SJSA1 (cell line): Measurements from ENCODE around the gene ZNF564. TPM values are rescaled to one million over a fixed set of nuclear protein-coding genes. Genes with fewer than 3 reads are reported as not detected.
"Not testable (repeated sequence)": the region's sequence is repeated elsewhere in the genome, so short reads cannot be mapped to it uniquely, and the experiment has no call there.

Experiments used
- DNase-seq, 2 experiments: peaks; one replicate each; pipeline ENCODE4 v3.0.0-alpha.2; 2015 to 2020; ENCODE audit warnings: low spot score in 2 of 2, low read depth in 1 of 2
- H3K27ac ChIP-seq: fragments of 250-450 bp; sonication (Bioruptor Pico); 2 replicates; pipeline ENCODE4 v1.5.1; 2020; ENCODE audit warnings: mild to moderate bottlenecking, moderate library complexity
- H3K27me3 ChIP-seq: fragments of 250-450 bp; sonication (Bioruptor Pico); replicated peaks from 2 replicates; pipeline ENCODE4 v1.5.1; 2020; ENCODE audit warnings: mild to moderate bottlenecking, moderate library complexity
- H3K36me3 ChIP-seq: fragments of 250-450 bp; sonication (Bioruptor Pico); 2 replicates; pipeline ENCODE4 v1.5.1; 2020; ENCODE audit warnings: mild to moderate bottlenecking
- H3K4me1 ChIP-seq: fragments of 250-450 bp; sonication (Bioruptor Pico); replicated peaks from 2 replicates; pipeline ENCODE4 v1.6.1; 2021; ENCODE audit warnings: mild to moderate bottlenecking
- H3K4me3 ChIP-seq: fragments of 250-450 bp; sonication (Bioruptor Pico); 2 replicates; pipeline ENCODE4 v1.5.1; 2020; ENCODE audit warnings: mild to moderate bottlenecking
- H3K9me3 ChIP-seq: fragments of 250-450 bp; sonication (Bioruptor Pico); replicated peaks from 2 replicates; pipeline ENCODE4 v1.5.1; 2020; ENCODE audit warnings: mild to moderate bottlenecking
- total RNA-seq: library from RNA; depleted of rRNA; stranded (reverse); fragments of >200 nt; shearing (Covaris generic); gene quantifications from 2 replicates; pipeline ENCODE4 v1.2.3, GENCODE V29; 2014

Gene ZNF564
- total RNA-seq, 1 experiment from 2014 or later = 3.3 TPM

- DNase-seq = no peak
- no peaks in the 10 kb centered on the region for H3K4me1 ChIP-seq
- H3K9me3 ChIP-seq = peaks cover 24% of the 10 kb centered on the region
- peaks cover 44% of the 10 kb centered on the region for H3K36me3 ChIP-seq
- H3K27ac ChIP-seq = no peak overlapping the region
- H3K4me3 ChIP-seq = no peak overlapping the region
- H3K27me3 ChIP-seq = no peaks in the 10 kb centered on the region
Measured at GRCh38 chr19:12546068-12546467, 5.2 kb downstream of the ZNF564 start.

DNA sequence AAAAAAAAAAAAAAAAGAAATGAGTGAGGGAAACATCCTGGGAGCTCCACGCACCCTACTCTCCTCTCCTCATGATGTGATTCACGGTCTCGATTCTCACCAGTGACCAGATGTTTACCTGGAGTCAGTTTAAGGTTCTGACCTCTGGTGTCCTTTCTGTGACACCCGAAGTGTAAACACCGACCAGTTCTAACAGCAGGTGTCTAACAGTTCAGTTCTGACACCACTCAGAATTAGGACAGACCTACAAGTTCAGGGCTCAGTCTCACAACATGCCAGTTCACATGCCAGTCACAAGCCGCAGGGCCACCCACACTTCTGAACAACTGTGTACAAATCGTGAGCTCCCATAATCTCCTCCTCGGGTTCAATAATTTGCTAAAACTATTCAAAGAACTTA, 6.0 kb downstream of the ZNF564 start:
- Histone ChIP-seq H3K27ac (no peak overlapping the region), H3K36me3 (peaks cover 46% of the 10 kb centered on the region), H3K4me1 (no peaks in the 10 kb centered on the region), H3K9me3 (peaks cover 23% of the 10 kb centered on the region), H3K27me3 (no peaks in the 10 kb centered on the region), H3K4me3 (no peak overlapping the region)
- DNase-seq = no peak

DNA sequence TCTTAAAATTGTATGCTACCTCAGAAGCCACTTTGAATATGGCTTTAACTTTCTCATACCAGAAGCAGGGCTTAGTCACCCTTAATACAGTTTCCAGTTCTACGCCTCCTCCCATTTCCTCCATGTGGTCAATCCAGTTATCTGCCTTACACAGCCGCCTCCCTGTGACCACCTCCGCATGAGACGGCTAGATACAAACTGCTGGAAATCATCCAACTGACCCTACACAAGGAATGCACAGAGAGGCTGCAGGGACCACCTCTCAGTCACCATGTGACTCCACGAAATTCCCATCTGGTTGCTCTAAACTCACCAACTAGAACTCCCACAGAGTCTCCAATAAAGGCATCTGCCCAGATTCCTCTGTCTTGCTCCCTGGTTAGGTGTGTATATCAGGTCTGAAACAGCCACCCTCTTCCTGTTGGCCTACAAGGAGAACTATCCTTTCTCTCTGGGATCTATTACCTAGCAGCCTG, 6.8 kb downstream of the ZNF564 start:
- DNase-seq = no peak
- Histone ChIP-seq H3K4me3 (no peak overlapping the region), H3K4me1 (no peaks in the 10 kb centered on the region), H3K27me3 (no peaks in the 10 kb centered on the region), H3K36me3 (peaks cover 42% of the 10 kb centered on the region), H3K27ac (no peak overlapping the region), H3K9me3 (peaks cover 26% of the 10 kb centered on the region)

DNA sequence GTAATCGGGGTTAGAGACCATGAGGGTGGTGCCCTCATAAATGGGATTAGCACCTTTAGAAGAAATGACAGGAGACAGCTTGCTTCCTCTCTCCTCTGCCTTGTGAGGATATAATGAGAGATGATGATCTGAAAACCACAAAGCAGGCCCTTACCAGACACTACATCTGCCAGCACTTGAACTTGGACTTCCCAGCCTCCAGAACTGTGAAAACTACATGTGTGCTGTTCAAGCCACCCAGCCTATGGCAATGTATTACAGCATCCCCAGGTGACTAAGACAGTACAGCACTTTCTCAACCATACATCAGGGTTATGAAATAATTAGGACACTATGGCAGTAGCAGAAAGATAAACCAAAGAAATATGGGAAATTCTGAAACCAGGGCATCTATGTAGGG, 7.4 kb downstream of the ZNF564 start:
- Histone ChIP-seq H3K4me3 (no peak overlapping the region), H3K9me3 (peaks cover 22% of the 10 kb centered on the region), H3K27me3 (no peaks in the 10 kb centered on the region), H3K4me1 (no peaks in the 10 kb centered on the region), H3K27ac (no peak overlapping the region), H3K36me3 (peaks cover 36% of the 10 kb centered on the region)
- no peak for DNase-seq

DNA sequence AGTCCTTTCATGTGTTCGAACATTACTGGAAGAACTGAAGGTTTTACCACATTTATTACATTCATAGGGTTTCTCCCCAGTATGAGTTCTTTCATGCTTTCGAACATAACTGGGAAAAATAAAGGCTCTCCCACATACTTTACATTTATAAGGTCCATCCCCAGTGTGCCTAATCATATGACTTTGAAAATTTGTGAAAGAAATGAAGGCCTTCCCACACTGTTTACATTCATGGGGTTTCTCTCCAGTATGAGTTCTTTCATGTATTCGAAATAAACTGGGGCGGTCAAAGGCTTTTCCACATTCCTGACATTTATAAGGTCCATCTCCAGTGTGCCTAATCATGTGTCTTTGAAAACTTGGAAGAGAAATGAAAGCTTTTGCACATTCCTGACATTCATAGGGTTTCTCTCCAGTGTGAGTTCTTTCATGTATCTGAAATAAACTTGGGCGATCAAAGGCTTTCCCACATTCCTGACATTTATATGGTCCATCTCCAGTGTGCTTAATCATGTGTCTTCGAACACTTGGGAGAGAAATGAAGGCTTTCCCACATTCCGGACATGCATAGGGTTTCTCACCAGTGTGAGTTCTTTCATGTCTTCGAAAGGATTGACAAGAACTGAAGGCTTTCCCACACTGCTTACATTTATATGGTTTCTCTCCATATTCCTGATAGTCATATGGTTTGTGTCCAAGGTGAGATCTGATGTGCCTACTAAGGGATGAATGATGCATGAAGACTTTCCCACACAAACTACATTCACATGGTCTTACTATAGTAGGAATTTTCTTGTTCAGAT, 24.0 kb downstream of the ZNF564 start:
- Histone ChIP-seq H3K9me3 (peaks cover 71% of the 10 kb centered on the region), H3K27me3 (no peaks in the 10 kb centered on the region), H3K4me3 (no peak overlapping the region), H3K36me3 (peaks cover 61% of the 10 kb centered on the region), H3K27ac (no peak overlapping the region), H3K4me1 (no peaks in the 10 kb centered on the region)
- peak in 1 of 2 experiments; percentile 28 for DNase-seq

DNA sequence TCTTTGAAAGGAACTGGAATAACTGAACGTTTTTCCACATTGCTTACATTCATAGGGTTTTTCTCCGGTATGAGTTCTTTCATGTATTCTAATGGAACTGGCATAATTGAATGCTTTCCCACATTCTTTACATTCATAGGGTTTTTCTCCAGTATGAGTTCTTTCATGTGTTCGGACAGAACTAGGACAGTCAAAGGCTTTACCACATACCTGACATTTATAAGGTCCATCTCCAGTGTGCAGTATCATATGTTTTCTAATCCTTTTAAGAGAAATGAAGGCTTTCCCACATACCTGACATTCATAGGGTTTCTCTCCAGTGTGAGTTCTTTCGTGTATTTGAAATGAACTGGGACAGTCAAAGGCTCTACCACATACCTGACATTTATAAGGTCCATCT, 24.7 kb downstream of the ZNF564 start:
- Histone ChIP-seq H3K27ac (no peak overlapping the region), H3K27me3 (no peaks in the 10 kb centered on the region), H3K36me3 (peaks cover 61% of the 10 kb centered on the region), H3K4me3 (no peak overlapping the region), H3K4me1 (no peaks in the 10 kb centered on the region), H3K9me3 (peaks cover 74% of the 10 kb centered on the region)
- DNase-seq = no peak

DNA sequence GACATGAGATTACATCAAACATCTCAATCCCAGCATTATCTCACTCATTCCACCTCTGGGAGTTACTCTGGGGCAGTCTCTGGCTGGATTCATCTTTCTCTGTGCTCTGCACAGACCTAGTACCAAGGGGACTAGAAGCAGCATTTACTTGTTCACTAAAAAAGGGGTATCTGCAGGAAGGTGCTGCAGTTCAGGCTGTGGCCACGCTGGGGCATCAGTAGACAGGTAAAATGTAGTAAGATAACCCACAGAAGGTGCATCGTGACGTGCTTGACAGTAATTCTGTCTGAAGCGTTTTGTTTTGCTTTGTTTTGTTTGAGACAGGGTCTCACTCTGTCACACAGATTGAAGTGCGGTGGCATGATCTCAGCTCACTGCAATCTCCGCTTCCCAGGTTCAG, 29.3 kb downstream of the ZNF564 start:
- Histone ChIP-seq H3K4me3 (no peak overlapping the region), H3K4me1 (no peaks in the 10 kb centered on the region), H3K27me3 (no peaks in the 10 kb centered on the region), H3K36me3 (peaks cover 31% of the 10 kb centered on the region), H3K27ac (no peak overlapping the region), H3K9me3 (peaks cover 56% of the 10 kb centered on the region)
- no peak for DNase-seq

- Histone ChIP-seq H3K4me3 (no peak overlapping the region), H3K36me3 (no peaks in the 10 kb centered on the region), H3K9me3 (peaks cover 22% of the 10 kb centered on the region), H3K27me3 (no peaks in the 10 kb centered on the region), H3K27ac (no peak overlapping the region), H3K4me1 (no peaks in the 10 kb centered on the region)
- no peak for DNase-seq
Measured at GRCh38 chr19:12513531-12514061, 37.7 kb downstream of the ZNF564 start.

GRCh38 chr19:12497032-12497431, 54.2 kb downstream of the ZNF564 start:
- Histone ChIP-seq H3K9me3 (peaks cover 2% of the 10 kb centered on the region; the same call in 1 of the 2 replicates), H3K4me1 (peaks cover 6% of the 10 kb centered on the region; the same call in 1 of the 2 replicates), H3K27me3 (no peaks in the 10 kb centered on the region)

GRCh38 chr19:12496480-12496879, 54.8 kb downstream of the ZNF564 start:
- Histone ChIP-seq H3K27ac (no peak overlapping the region), H3K4me3 (no peak overlapping the region), H3K36me3 (no peaks in the 10 kb centered on the region), H3K4me1 (peaks cover 6% of the 10 kb centered on the region; the same call in 1 of the 2 replicates), H3K27me3 (no peaks in the 10 kb centered on the region), H3K9me3 (peaks cover 2% of the 10 kb centered on the region; the same call in 1 of the 2 replicates)
- DNase-seq = no peak

More at GRCh38 chr19:12497032-12497431, 54.2 kb downstream of the ZNF564 start:
- Histone ChIP-seq H3K27ac (no peak overlapping the region), H3K36me3 (no peaks in the 10 kb centered on the region), H3K4me3 (no peak overlapping the region)
- no peak for DNase-seq

DNA sequence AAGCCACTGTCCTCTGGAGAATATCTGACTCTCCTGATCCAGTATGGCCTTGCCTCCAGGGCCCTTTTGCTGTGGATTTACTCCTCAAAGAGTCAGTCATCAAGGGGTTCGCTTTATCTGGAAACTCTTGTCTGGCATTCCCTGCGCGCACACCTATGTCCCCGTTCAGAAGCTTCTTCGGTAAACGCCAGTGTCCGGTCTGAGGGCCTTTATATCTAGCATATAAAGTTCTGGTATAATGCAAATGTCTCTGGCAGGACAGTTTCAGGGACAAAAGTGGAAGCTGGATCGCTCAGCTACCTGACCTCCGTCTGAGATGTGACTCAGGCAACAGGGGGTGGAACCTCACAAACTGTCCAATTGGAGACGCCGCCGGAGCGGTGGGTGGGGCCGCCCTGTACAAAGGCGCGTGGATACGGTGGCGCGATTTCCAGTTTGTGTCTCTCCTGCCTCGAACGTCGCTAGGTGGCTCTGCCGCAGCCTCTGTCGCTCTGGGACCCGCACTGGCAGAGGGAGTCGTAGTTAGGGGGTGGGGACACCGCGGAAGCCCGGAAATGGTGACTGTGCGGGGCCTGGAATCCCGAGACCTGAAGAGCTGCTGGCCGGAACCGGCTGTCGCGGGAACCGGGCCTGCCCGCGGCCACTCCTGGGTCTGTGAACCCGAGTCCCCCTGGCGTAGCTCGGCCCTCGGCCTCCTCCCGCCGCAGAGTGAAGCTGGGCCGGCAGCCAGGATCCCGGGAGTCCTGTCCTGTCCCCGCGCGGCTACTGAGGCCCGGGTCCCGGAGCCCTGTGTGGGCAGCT, 56.1 kb downstream of the ZNF564 start:
- Histone ChIP-seq H3K27me3 (no peaks in the 10 kb centered on the region), H3K36me3 (no peaks in the 10 kb centered on the region), H3K4me1 (peaks cover 6% of the 10 kb centered on the region; the same call in 1 of the 2 replicates), H3K27ac (0 out of 2 replicates have a peak overlapping the region, but pooled peaks have one; percentile 14), H3K9me3 (peaks cover 2% of the 10 kb centered on the region; the same call in 1 of the 2 replicates), H3K4me3 (peak overlapping the region; percentile 34)
- DNase-seq = peak; percentile 44 to 58

- Histone ChIP-seq H3K36me3 (no peaks in the 10 kb centered on the region), H3K27ac (no peak overlapping the region), H3K4me1 (peaks cover 6% of the 10 kb centered on the region; the same call in 1 of the 2 replicates), H3K9me3 (peaks cover 2% of the 10 kb centered on the region; the same call in 1 of the 2 replicates), H3K4me3 (no peak overlapping the region), H3K27me3 (no peaks in the 10 kb centered on the region)
- DNase-seq = no peak
Measured at GRCh38 chr19:12494260-12494860, 56.9 kb downstream of the ZNF564 start.

DNA sequence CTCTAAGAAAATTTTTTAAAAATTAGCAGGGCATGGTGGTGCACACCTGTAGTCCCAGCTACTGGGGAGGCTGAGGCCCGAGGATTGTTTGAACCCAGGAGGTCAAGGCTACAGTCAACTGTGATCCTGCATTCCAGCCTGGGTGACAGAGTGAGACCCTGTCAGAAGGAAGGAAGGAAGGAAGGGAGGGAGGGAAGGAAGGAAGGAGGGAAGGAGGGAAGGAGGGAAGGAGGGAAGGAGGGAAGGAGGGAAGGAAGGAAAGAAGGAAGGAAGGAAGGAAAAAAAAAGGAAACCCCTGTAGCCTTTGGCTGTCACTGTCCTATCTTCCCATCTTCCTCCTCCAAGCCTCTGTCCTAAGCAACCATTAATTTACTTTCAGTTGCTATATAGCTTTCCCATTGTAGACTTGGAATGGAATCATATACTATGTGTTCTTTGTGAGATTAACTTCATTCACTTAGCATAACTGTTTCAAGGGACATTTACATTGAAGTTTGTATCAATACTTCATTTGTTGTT, 65.0 kb downstream of the ZNF564 start:
- H3K27ac ChIP-seq, H3K4me1 ChIP-seq, H3K36me3 ChIP-seq, DNase-seq, H3K27me3 ChIP-seq, H3K4me3 ChIP-seq, H3K9me3 ChIP-seq: not testable (repeated sequence)
